H9 (cell line): ENCODE results near the gene KRTAP10-6. TPM values are rescaled to one million over a fixed set of nuclear protein-coding genes. Genes with fewer than 3 reads are reported as not detected.

Experiments used
- DNase-seq: peaks from one replicate; pipeline ENCODE4 v3.0.0-alpha.2; 2017
- H2AFZ ChIP-seq: one replicate; pipeline ENCODE4 v1.6.1; 2013; ENCODE audit warnings: mild to moderate bottlenecking, low read length, control low read depth, moderate library complexity
- H2AK5ac ChIP-seq: 2 replicates; pipeline ENCODE4 v1.6.1; 2013; ENCODE audit warnings: low read length, control low read depth, mixed read lengths; ENCODE audit not compliant: insufficient read length
- H2BK120ac ChIP-seq: one replicate; pipeline ENCODE4 v1.6.1; 2013; ENCODE audit warnings: low read depth, mild to moderate bottlenecking, low read length, control low read depth, inconsistent platforms; ENCODE audit not compliant: poor library complexity, severe bottlenecking
- H2BK12ac ChIP-seq: 2 replicates; pipeline ENCODE4 v1.6.1; 2013; ENCODE audit warnings: low read length, control low read depth, mixed read lengths, low read depth; ENCODE audit not compliant: insufficient read length
- H2BK15ac ChIP-seq: 2 replicates; pipeline ENCODE4 v1.6.1; 2013; ENCODE audit warnings: low read depth, low read length, control low read depth
- H2BK20ac ChIP-seq: one replicate; pipeline ENCODE4 v1.6.1; 2013; ENCODE audit warnings: low read depth, mild to moderate bottlenecking, low read length, control low read depth, inconsistent platforms; ENCODE audit not compliant: poor library complexity, severe bottlenecking
- H2BK5ac ChIP-seq: 2 replicates; pipeline ENCODE4 v1.6.1; 2013; ENCODE audit warnings: low read length, control low read depth, mixed read lengths; ENCODE audit not compliant: insufficient read length
- H3K14ac ChIP-seq: 2 replicates; pipeline ENCODE4 v1.6.1; 2013; ENCODE audit warnings: low read length, control low read depth; ENCODE audit not compliant: insufficient read depth
- H3K18ac ChIP-seq: 2 replicates; pipeline ENCODE4 v1.6.1; 2013; ENCODE audit warnings: low read depth, mild to moderate bottlenecking, mixed read lengths, low read length, control low read depth; ENCODE audit not compliant: insufficient read length
- H3K23ac ChIP-seq: 2 replicates; pipeline ENCODE4 v1.6.1; 2013; ENCODE audit warnings: low read length, control low read depth, mixed read lengths, low read depth; ENCODE audit not compliant: insufficient read length
- H3K23me2 ChIP-seq: 2 replicates; pipeline ENCODE4 v1.6.1; 2013; ENCODE audit warnings: low read depth, mild to moderate bottlenecking, mixed read lengths, low read length, control low read depth; ENCODE audit not compliant: insufficient read length, poor library complexity, severe bottlenecking
- H3K27ac ChIP-seq: 2 replicates; pipeline ENCODE4 v1.5.1; 2013; ENCODE audit warnings: low read length, control low read depth, mixed read lengths, low read depth; ENCODE audit not compliant: insufficient read length
- H3K27me3 ChIP-seq: 2 replicates; pipeline ENCODE4 v1.6.1; 2013; ENCODE audit warnings: low read length, control low read depth, inconsistent platforms; ENCODE audit not compliant: insufficient read depth
- H3K4ac ChIP-seq: 2 replicates; pipeline ENCODE4 v1.6.1; 2013; ENCODE audit warnings: low read depth, mild to moderate bottlenecking, control low read depth, inconsistent platforms, low read length, moderate library complexity
- H3K4me1 ChIP-seq: 2 replicates; pipeline ENCODE4 v1.6.1; 2013; ENCODE audit warnings: low read length, control low read depth, inconsistent platforms; ENCODE audit not compliant: insufficient read depth
- H3K4me2 ChIP-seq: 2 replicates; pipeline ENCODE4 v1.6.1; 2013; ENCODE audit warnings: low read length, control low read depth, mixed read lengths; ENCODE audit not compliant: insufficient read length, insufficient read depth
- H3K56ac ChIP-seq: 2 replicates; pipeline ENCODE4 v1.6.1; 2013; ENCODE audit warnings: low read depth, mild to moderate bottlenecking, mixed read lengths, low read length, control low read depth; ENCODE audit not compliant: insufficient read length
- H3K79me1 ChIP-seq: 2 replicates; pipeline ENCODE4 v1.6.1; 2013; ENCODE audit warnings: low read depth, mild to moderate bottlenecking, moderate library complexity, low read length, control low read depth, inconsistent platforms; ENCODE audit not compliant: insufficient read depth, poor library complexity, severe bottlenecking
- H3K79me2 ChIP-seq: 2 replicates; pipeline ENCODE4 v1.6.1; 2013; ENCODE audit warnings: low read length, control low read depth, inconsistent platforms; ENCODE audit not compliant: insufficient read depth
- H3K9ac ChIP-seq: 2 replicates; pipeline ENCODE4 v1.6.1; 2013; ENCODE audit warnings: low read length, control low read depth, mixed read lengths; ENCODE audit not compliant: insufficient read length; ENCODE audit errors: extremely low read depth
- H3K9me3 ChIP-seq: one replicate; pipeline ENCODE4 v1.6.1; 2013; ENCODE audit warnings: low read depth, low read length, inconsistent platforms; ENCODE audit not compliant: control insufficient read depth
- H3T11ph ChIP-seq: one replicate; pipeline ENCODE4 v1.6.1; 2013; ENCODE audit warnings: mild to moderate bottlenecking, low read length, control low read depth, inconsistent platforms
- H4K20me1 ChIP-seq: one replicate; pipeline ENCODE4 v1.6.1; 2013; ENCODE audit not compliant: control insufficient read depth, insufficient read length, insufficient read depth
- H4K5ac ChIP-seq: 2 replicates; pipeline ENCODE4 v1.6.1; 2013; ENCODE audit warnings: low read depth, mild to moderate bottlenecking, mixed read lengths, low read length, control low read depth; ENCODE audit not compliant: insufficient read length
- H4K8ac ChIP-seq: replicated peaks from 2 replicates; pipeline ENCODE4 v1.6.1; 2013; ENCODE audit warnings: low read length, control low read depth, mixed read lengths, low read depth; ENCODE audit not compliant: insufficient read length
- H4K91ac ChIP-seq: 2 replicates; pipeline ENCODE4 v1.6.1; 2013; ENCODE audit warnings: low read depth, mild to moderate bottlenecking, moderate library complexity, mixed read lengths, low read length, control low read depth; ENCODE audit not compliant: insufficient read length
- H3K27ac Mint-ChIP-seq, 3 experiments: 2 replicates in 2 of 3; 3 replicates in 1 of 3; pipeline ENCODE4 v1.8.0; 2020 to 2021; ENCODE audit warnings: mixed read lengths in 3 of 3, mild to moderate bottlenecking in 1 of 3, moderate library complexity in 1 of 3
- H3K27me3 Mint-ChIP-seq: 2 replicates; pipeline ENCODE4 v1.8.0; 2021; ENCODE audit warnings: low read depth, mild to moderate bottlenecking, moderate library complexity, mixed read lengths
- H3K36me3 Mint-ChIP-seq, 3 experiments: 2 replicates in 2 of 3; 3 replicates in 1 of 3; pipeline ENCODE4 v1.8.0; 2020 to 2021; ENCODE audit warnings: low read depth in 3 of 3, mixed read lengths in 3 of 3; ENCODE audit not compliant: insufficient read depth in 1 of 3
- H3K4me1 Mint-ChIP-seq, 2 experiments: 2 replicates each; pipeline ENCODE4 v1.8.0; 2020; ENCODE audit warnings: mixed read lengths in 2 of 2
- H3K4me3 Mint-ChIP-seq, 2 experiments: 2 replicates in 1 of 2; 3 replicates in 1 of 2; pipeline ENCODE4 v1.8.0; 2020 to 2021; ENCODE audit warnings: mild to moderate bottlenecking in 2 of 2, mixed read lengths in 2 of 2, moderate library complexity in 1 of 2
- H3K9me3 Mint-ChIP-seq, 2 experiments: 2 replicates in 1 of 2; 3 replicates in 1 of 2; pipeline ENCODE4 v1.8.0; 2020; ENCODE audit warnings: mild to moderate bottlenecking in 2 of 2, mixed read lengths in 2 of 2, moderate library complexity in 1 of 2
- CTCF ChIP-seq: fragments of 200-600 bp; sonication (generic); conservative IDR thresholded peaks from 3 replicates; pipeline ENCODE4 v1.8.0; 2021; ENCODE audit warnings: antibody characterized with exemption, mild to moderate bottlenecking
- WGBS: extraction: QIAGEN DNeasy Blood & Tissue Kit; methylation state at CpG from one replicate; pipeline ENCODE4 v1.1.7; 2013; ENCODE audit warnings: missing lambda C conversion rate, low lambda C conversion rate, mixed read lengths; ENCODE audit not compliant: insufficient read length; ENCODE audit errors: extremely low coverage; 5-methylcytosine and 5-hydroxymethylcytosine counted together
- total RNA-seq: library from RNA; stranded (reverse); gene quantifications from 2 replicates; pipeline ENCODE4 v1.2.1, GENCODE V29; 2021

KRTAP10-6 gene
- total RNA-seq, 1 experiment from 2014 or later = not detected

GRCh38 chr21:44636209-44637017, 44.1 kb upstream of the KRTAP10-6 start:
- H2BK120ac ChIP-seq = no peak overlapping the region
- Mint-ChIP-seq H3K9me3 (peaks cover 16 to 17% of the 10 kb centered on the region in 2 experiments), H3K36me3 (peaks cover 3 to 10% (median 7%) of the 10 kb centered on the region in 3 experiments; a peak in 5 of 7 replicates), H3K27ac (no peak overlapping the region), H3K4me3 (no peak overlapping the region), H3K27me3 (peaks cover 16% of the 10 kb centered on the region), H3K4me1 (peaks cover 8 to 11% of the 10 kb centered on the region in 2 experiments)
- no peak overlapping the region for H3K4ac ChIP-seq
- H3K4me1 ChIP-seq = no peaks in the 10 kb centered on the region
- H3K27ac ChIP-seq = no peak overlapping the region
- no peaks in the 10 kb centered on the region for H3K23me2 ChIP-seq
- no peaks in the 10 kb centered on the region for H4K20me1 ChIP-seq
- no peak overlapping the region for H4K8ac ChIP-seq
- TF ChIP-seq CTCF = no peak
- H4K5ac ChIP-seq = no peak overlapping the region
- H3K79me1 ChIP-seq = no peaks in the 10 kb centered on the region
- no peaks in the 10 kb centered on the region for H3K79me2 ChIP-seq
- H3K14ac ChIP-seq = no peak overlapping the region; the same call in 1 of the 2 replicates
- H2BK5ac ChIP-seq = no peak overlapping the region
- no peak overlapping the region for H4K91ac ChIP-seq
- no peak overlapping the region for H3K23ac ChIP-seq
- H3K9me3 ChIP-seq = no peaks in the 10 kb centered on the region
- H3K56ac ChIP-seq = no peak overlapping the region
- H3K9ac ChIP-seq = no peak overlapping the region
- no peak overlapping the region for H3T11ph ChIP-seq
- no peak overlapping the region for H2AFZ ChIP-seq
- H3K18ac ChIP-seq = no peak overlapping the region
- H2AK5ac ChIP-seq = no peak overlapping the region
- H2BK12ac ChIP-seq = no peak overlapping the region
- no peak overlapping the region for H2BK15ac ChIP-seq
- no peak for DNase-seq
- H3K27me3 ChIP-seq = no peaks in the 10 kb centered on the region
- WGBS = no CpG with 5 or more reads among the region's 15 CpGs
- no peak overlapping the region for H2BK20ac ChIP-seq
- H3K4me2 ChIP-seq = no peak overlapping the region
